Stimulated activated CD4-positive, alpha-beta T cell treated with anti-CD3 and anti-CD28 coated beads, Interleukin-15, amount 100 ng/mL, for 48 hours (primary cell): ENCODE measurements around the gene STON2.
"Not testable (repeated sequence)": the region's sequence is repeated elsewhere in the genome, so short reads cannot be mapped to it uniquely, and the experiment has no call there.

Experiments used
- DNase-seq, 2 donors: peaks; one replicate each; pipeline ENCODE4 v3.0.0-alpha.2; 2020; ENCODE audit warnings: low read depth in 2 of 2

STON2 gene

GRCh38 chr14:81223788-81224187 lies 176.3 kb downstream of the STON2 start:
- DNase-seq: not testable (repeated sequence)

- DNase-seq: no peak
These were observed 177.4 kb downstream of the STON2 start for GRCh38 chr14:81222691-81223090.

- DNase-seq: no peak
These were observed 178.0 kb downstream of the STON2 start for GRCh38 chr14:81222126-81222525.

GRCh38 chr14:81221579-81222102 lies 178.5 kb downstream of the STON2 start:
- no peak for DNase-seq

- peak; percentile 90 to 93 for DNase-seq
These were observed 179.1 kb downstream of the STON2 start, which contains the start of gene GTF2A1 for GRCh38 chr14:81220830-81221578. GTF2A1 (minus strand) TSS chr14:81220959; CDS start chr14:81220518, 441 bp downstream.

GRCh38 chr14:81220580-81220829 lies 179.6 kb downstream of the STON2 start:
- DNase-seq: no peak

- peak in 1 of 2 donors; percentile 15 for DNase-seq
These were observed 180.2 kb downstream of the STON2 start for GRCh38 chr14:81219759-81220579.

- peak; percentile 68 to 71 for DNase-seq
These were observed 180.8 kb downstream of the STON2 start for GRCh38 chr14:81219210-81219758.

- no peak for DNase-seq
These were observed 188.3 kb downstream of the STON2 start for GRCh38 chr14:81211844-81212243.
